Measurements from ENCODE around the gene NPM3.

- no peak for TF ChIP-seq CTCF (IDR thresholded peaks at IDR 0.05)
- TF ChIP-seq POLR2A (IDR thresholded peaks at IDR 0.05), result no peak
- no peak for TF ChIP-seq EP300 (IDR thresholded peaks at IDR 0.05)
Measured at GRCh38 chr10:101831169-101831811, 48.0 kb upstream of the NPM3 start.
